ENCODE data around the gene ARID5B. TPM values are rescaled to one million over a fixed set of nuclear protein-coding genes. Genes with fewer than 3 reads are reported as not detected.
A peak's percentile ranks its signal among the peaks of the same experiment; 100 is the strongest.

Gene ARID5B
- polyA plus RNA-seq, 1 of the 3 experiments (the other 2 are of a cell fraction) = 10.9 TPM

DNA sequence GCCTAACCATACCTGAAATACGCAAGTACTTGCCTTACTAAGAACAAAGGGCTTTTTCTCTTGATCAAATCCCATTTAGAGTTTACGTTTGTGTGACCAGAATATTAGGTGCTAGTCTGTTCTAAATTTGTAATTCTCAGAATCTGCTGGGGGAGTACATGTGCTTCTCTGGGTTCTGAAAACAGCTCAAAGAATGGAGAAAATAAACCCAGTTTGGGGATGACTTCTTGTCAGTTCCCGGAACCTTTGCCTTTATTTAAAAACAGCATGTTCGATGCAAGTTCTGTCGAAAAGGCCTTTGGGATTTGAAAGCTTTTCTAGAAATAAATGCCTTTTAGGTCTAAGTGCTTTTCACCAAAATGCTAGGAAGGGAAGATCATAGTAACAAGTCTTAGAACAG lies 147.0 kb downstream of the ARID5B start:
- Histone ChIP-seq H3K9me2 (no peaks in the 10 kb centered on the region), H2AFZ (ENCODE audit: low read depth) (no peak overlapping the region), H3K27ac (ENCODE audit: low read depth in 2 of 2, low read length in 1 of 2) (peak overlapping the region; percentile 85 to 97), H4K20me1 (ENCODE audit: insufficient read depth) (no peaks in the 10 kb centered on the region; the same call in 1 of the 2 replicates), H3K4me3 (ENCODE audit: low read depth in 2 of 2, low read length in 1 of 2) (peak overlapping the region in 1 of 2 experiments; percentile 70; a peak in 1 of 4 replicates), H3K9me3 (no peaks in the 10 kb centered on the region), H3K4me2 (peak overlapping the region; percentile 84), H3F3A (replicated peaks; ENCODE audit: insufficient read depth) (peaks cover 39% of the 10 kb centered on the region), H3K4me1 (ENCODE audit: control insufficient read depth in 1 of 2, insufficient read depth in 2 of 2, low read depth in 1 of 2, low read length in 1 of 2) (peaks cover 35 to 44% of the 10 kb centered on the region in 2 experiments; a peak in 3 of 4 replicates), H3K79me2 (ENCODE audit: insufficient read depth) (peaks cover 82% of the 10 kb centered on the region), H3K9ac (peak overlapping the region; percentile 81), H3K36me3 (replicated peaks in 1 of 2; ENCODE audit: control insufficient read depth in 1 of 2, insufficient read depth in 2 of 2, low read length in 1 of 2) (peaks cover 23 to 28% of the 10 kb centered on the region in 2 experiments), H3K27me3 (ENCODE audit: insufficient read depth) (no peaks in the 10 kb centered on the region)
- CTCF ChIA-PET = interaction anchor here (0.8 to 5.9 kb wide), 4 partner anchors 10 to 197 kb away, joined by 3 to 49 read pairs (median 6); no protein-coding TSS in a partner anchor
- 88% methylated on average over 5 of the region's 5 CpGs for WGBS (ENCODE audit: low lambda C conversion rate)
- TF ChIP-seq NRF1 (IDR thresholded peaks at IDR 0.05; ENCODE audit: low read depth, low read length) (no peak), FOSL2 (IDR thresholded peaks at IDR 0.05; ENCODE audit: borderline replicate concordance, low read depth) (no peak), RXRA (IDR thresholded peaks at IDR 0.05; ENCODE audit: borderline replicate concordance, low read depth) (no peak), ELF1 (IDR thresholded peaks at IDR 0.05) (no peak), CTCF (IDR thresholded peaks at IDR 0.05) (no peak), RAD21 (IDR thresholded peaks at IDR 0.05; ENCODE audit: low read length) (no peak), EP300 (IDR thresholded peaks at IDR 0.05; ENCODE audit: borderline replicate concordance in 1 of 2, low read depth in 1 of 2, low read length in 1 of 2) (no peak), JUND (IDR thresholded peaks at IDR 0.05) (no peak), GATA2 (CRISPR knock-in tag; IDR thresholded peaks at IDR 0.05) (no peak), SIN3A (IDR thresholded peaks at IDR 0.05; ENCODE audit: borderline replicate concordance, low read depth, low read length) (no peak), USF2 (IDR thresholded peaks at IDR 0.05; ENCODE audit: borderline replicate concordance, low read depth, low read length) (no peak), YY1 (IDR thresholded peaks at IDR 0.05; ENCODE audit: low read depth) (no peak), CHD2 (IDR thresholded peaks at IDR 0.05; ENCODE audit: low read length, partially characterized antibody) (no peak), TAF1 (IDR thresholded peaks at IDR 0.05; ENCODE audit: borderline replicate concordance, low read depth, low read length) (no peak), TCF12 (IDR thresholded peaks at IDR 0.05) (no peak), GABPA (IDR thresholded peaks at IDR 0.05; ENCODE audit: low read depth) (no peak)
- TF ChIP-seq, protein P1, sequence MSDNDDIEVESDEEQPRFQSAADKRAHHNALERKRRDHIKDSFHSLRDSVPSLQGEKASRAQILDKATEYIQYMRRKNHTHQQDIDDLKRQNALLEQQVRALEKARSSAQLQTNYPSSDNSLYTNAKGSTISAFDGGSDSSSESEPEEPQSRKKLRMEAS (IDR thresholded peaks at IDR 0.05; ENCODE audit: low read depth) = no peak
- DNase-seq = no peak
- POLR2A ChIA-PET = interaction anchor here (1.0 to 1.4 kb wide), 2 partner anchors 11 to 15 kb away, joined by 4 read pairs; no protein-coding TSS in a partner anchor
